Measurements from ENCODE around the gene MAP2. TPM values are rescaled to one million over a fixed set of nuclear protein-coding genes. Genes with fewer than 3 reads are reported as not detected.
"Not testable (repeated sequence)": the region's sequence is repeated elsewhere in the genome, so short reads cannot be mapped to it uniquely, and the experiment has no call there.

The MAP2 gene
- polyA plus RNA-seq, 1 donor (not counting 4 experiments of a cell fraction or from before 2014, with no cell fraction given): 16.2 TPM

- no peak for TF ChIP-seq EZH2 (IDR thresholded peaks at IDR 0.05; ENCODE audit: low read length)
- TF ChIP-seq, protein P1, sequence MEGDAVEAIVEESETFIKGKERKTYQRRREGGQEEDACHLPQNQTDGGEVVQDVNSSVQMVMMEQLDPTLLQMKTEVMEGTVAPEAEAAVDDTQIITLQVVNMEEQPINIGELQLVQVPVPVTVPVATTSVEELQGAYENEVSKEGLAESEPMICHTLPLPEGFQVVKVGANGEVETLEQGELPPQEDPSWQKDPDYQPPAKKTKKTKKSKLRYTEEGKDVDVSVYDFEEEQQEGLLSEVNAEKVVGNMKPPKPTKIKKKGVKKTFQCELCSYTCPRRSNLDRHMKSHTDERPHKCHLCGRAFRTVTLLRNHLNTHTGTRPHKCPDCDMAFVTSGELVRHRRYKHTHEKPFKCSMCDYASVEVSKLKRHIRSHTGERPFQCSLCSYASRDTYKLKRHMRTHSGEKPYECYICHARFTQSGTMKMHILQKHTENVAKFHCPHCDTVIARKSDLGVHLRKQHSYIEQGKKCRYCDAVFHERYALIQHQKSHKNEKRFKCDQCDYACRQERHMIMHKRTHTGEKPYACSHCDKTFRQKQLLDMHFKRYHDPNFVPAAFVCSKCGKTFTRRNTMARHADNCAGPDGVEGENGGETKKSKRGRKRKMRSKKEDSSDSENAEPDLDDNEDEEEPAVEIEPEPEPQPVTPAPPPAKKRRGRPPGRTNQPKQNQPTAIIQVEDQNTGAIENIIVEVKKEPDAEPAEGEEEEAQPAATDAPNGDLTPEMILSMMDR (optimal IDR thresholded peaks at IDR 0.05 in 1 of 3, IDR thresholded peaks at IDR 0.05 in 1 of 3, conservative IDR thresholded peaks at IDR 0.05 in 1 of 3; ENCODE audit: extremely low read depth in 1 of 3, insufficient read depth in 2 of 3, low read length in 3 of 3): no peak
- DNase-seq (ENCODE audit: low read depth, low spot score) (no peak), FAIRE-seq (no peak)
- Histone ChIP-seq H3K9me1 (ENCODE audit: control insufficient read depth, extremely low read depth, insufficient read depth, low read length) (no peaks in the 10 kb centered on the region), H3K9ac (ENCODE audit: control insufficient read depth, extremely low read depth, insufficient read depth, low read length) (no peak overlapping the region), H3K27ac (ENCODE audit: control insufficient read depth, insufficient read depth, low read length) (no peak overlapping the region), H3K4me3 (ENCODE audit: control insufficient read depth in 2 of 3, extremely low read depth in 1 of 3, insufficient read depth in 2 of 3, low read depth in 1 of 3, low read length in 3 of 3) (no peak overlapping the region), H3K36me3 (ENCODE audit: control insufficient read depth in 2 of 2, extremely low read depth in 1 of 2, insufficient read depth in 2 of 2, low read length in 2 of 2) (no peaks in the 10 kb centered on the region), H4K20me1 (ENCODE audit: control insufficient read depth, extremely low read depth, insufficient read depth, low read length) (no peaks in the 10 kb centered on the region), H3K79me2 (ENCODE audit: control insufficient read depth, insufficient read depth, low read length) (no peaks in the 10 kb centered on the region), H3K27me3 (ENCODE audit: control insufficient read depth, extremely low read depth, insufficient read depth, low read length) (no peaks in the 10 kb centered on the region), H3K4me2 (ENCODE audit: control insufficient read depth, extremely low read depth, insufficient read depth, low read depth, low read length) (no peak overlapping the region), H3K4me1 (ENCODE audit: control insufficient read depth, extremely low read depth, insufficient read depth, low read length) (no peaks in the 10 kb centered on the region), H3K9me3 (ENCODE audit: control insufficient read depth, low read depth, low read length) (no peaks in the 10 kb centered on the region), H2AFZ (ENCODE audit: control insufficient read depth, low read length) (no peak overlapping the region)
- dilution Hi-C loops (cut with MboI; ENCODE audit: extremely low pct_ligation_motif_present, low sequenced_read_pairs): no loop called here
These were observed 170.1 kb downstream of the MAP2 start for GRCh38 chr2:209593930-209594329.

GRCh38 chr2:209596262-209596661 is 172.4 kb downstream of the MAP2 start:
- Histone ChIP-seq H3K9me1 (ENCODE audit: control insufficient read depth, extremely low read depth, insufficient read depth, low read length) (no peaks in the 10 kb centered on the region), H3K4me2 (ENCODE audit: control insufficient read depth, extremely low read depth, insufficient read depth, low read depth, low read length) (no peak overlapping the region), H3K27ac (ENCODE audit: control insufficient read depth, insufficient read depth, low read length) (no peak overlapping the region), H3K4me1 (ENCODE audit: control insufficient read depth, extremely low read depth, insufficient read depth, low read length) (no peaks in the 10 kb centered on the region), H3K9me3 (ENCODE audit: control insufficient read depth, low read depth, low read length) (no peaks in the 10 kb centered on the region), H2AFZ (ENCODE audit: control insufficient read depth, low read length) (no peak overlapping the region), H3K79me2 (ENCODE audit: control insufficient read depth, insufficient read depth, low read length) (no peaks in the 10 kb centered on the region), H3K4me3 (ENCODE audit: control insufficient read depth in 2 of 3, extremely low read depth in 1 of 3, insufficient read depth in 2 of 3, low read depth in 1 of 3, low read length in 3 of 3) (no peak overlapping the region), H3K36me3 (ENCODE audit: control insufficient read depth in 2 of 2, extremely low read depth in 1 of 2, insufficient read depth in 2 of 2, low read length in 2 of 2) (no peaks in the 10 kb centered on the region), H3K9ac (ENCODE audit: control insufficient read depth, extremely low read depth, insufficient read depth, low read length) (no peak overlapping the region), H4K20me1 (ENCODE audit: control insufficient read depth, extremely low read depth, insufficient read depth, low read length) (no peaks in the 10 kb centered on the region), H3K27me3 (ENCODE audit: control insufficient read depth, extremely low read depth, insufficient read depth, low read length) (no peaks in the 10 kb centered on the region)
- no peak for FAIRE-seq
- dilution Hi-C loops (cut with MboI; ENCODE audit: extremely low pct_ligation_motif_present, low sequenced_read_pairs): no loop called here
- no peak for TF ChIP-seq EZH2 (IDR thresholded peaks at IDR 0.05; ENCODE audit: low read length)
- TF ChIP-seq, protein P1 (optimal IDR thresholded peaks at IDR 0.05 in 1 of 3, IDR thresholded peaks at IDR 0.05 in 1 of 3, conservative IDR thresholded peaks at IDR 0.05 in 1 of 3; ENCODE audit: extremely low read depth in 1 of 3, insufficient read depth in 2 of 3, low read length in 3 of 3): no peak
- DNase-seq (ENCODE audit: low read depth, low spot score): no peak

DNA sequence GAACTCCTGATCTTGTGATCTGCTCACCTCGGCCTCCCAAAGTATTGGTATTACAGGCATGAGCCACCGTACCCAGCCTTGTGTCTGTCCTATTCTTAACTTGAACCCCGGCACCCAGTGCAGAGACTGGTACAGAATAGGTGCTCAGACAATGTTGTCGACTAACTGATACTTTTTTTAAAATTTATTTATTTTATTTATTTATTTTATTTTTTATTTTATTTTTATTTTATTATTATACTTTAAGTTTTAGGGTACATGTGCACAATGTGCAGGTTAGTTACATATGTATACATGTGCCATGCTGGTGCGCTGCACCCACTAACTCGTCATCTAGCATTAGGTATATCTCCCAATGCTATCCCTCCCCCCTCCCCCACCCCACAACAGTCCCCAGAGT is 174.4 kb downstream of the MAP2 start:
- H3K79me2 ChIP-seq (ENCODE audit: control insufficient read depth, insufficient read depth, low read length); H3K9ac ChIP-seq (ENCODE audit: control insufficient read depth, extremely low read depth, insufficient read depth, low read length); H2AFZ ChIP-seq (ENCODE audit: control insufficient read depth, low read length); H3K4me1 ChIP-seq (ENCODE audit: control insufficient read depth, extremely low read depth, insufficient read depth, low read length); dilution Hi-C loops (cut with MboI; ENCODE audit: extremely low pct_ligation_motif_present, low sequenced_read_pairs); H3K9me1 ChIP-seq (ENCODE audit: control insufficient read depth, extremely low read depth, insufficient read depth, low read length); H3K36me3 ChIP-seq (ENCODE audit: control insufficient read depth in 2 of 2, extremely low read depth in 1 of 2, insufficient read depth in 2 of 2, low read length in 2 of 2); H3K27ac ChIP-seq (ENCODE audit: control insufficient read depth, insufficient read depth, low read length); H3K27me3 ChIP-seq (ENCODE audit: control insufficient read depth, extremely low read depth, insufficient read depth, low read length); H3K9me3 ChIP-seq (ENCODE audit: control insufficient read depth, low read depth, low read length); H3K4me3 ChIP-seq (ENCODE audit: control insufficient read depth in 2 of 3, extremely low read depth in 1 of 3, insufficient read depth in 2 of 3, low read depth in 1 of 3, low read length in 3 of 3); FAIRE-seq; DNase-seq (ENCODE audit: low read depth, low spot score); H4K20me1 ChIP-seq (ENCODE audit: control insufficient read depth, extremely low read depth, insufficient read depth, low read length); H3K4me2 ChIP-seq (ENCODE audit: control insufficient read depth, extremely low read depth, insufficient read depth, low read depth, low read length): not testable (repeated sequence)
